Dermis blood vessel endothelial cell (primary cell): ENCODE measurements around the gene CLCN4. TPM values are rescaled to one million over a fixed set of nuclear protein-coding genes. Genes with fewer than 3 reads are reported as not detected.

Experiments
- DNase-seq: peaks from one replicate; pipeline ENCODE4 v3.0.0; 2010
- total RNA-seq: library from RNA; depleted of rRNA; stranded (reverse); fragments of >200 nt; gene quantifications from 2 replicates; pipeline ENCODE4 v1.2.3, GENCODE V29; 2014

Gene CLCN4
- total RNA-seq, 1 donor from 2014 or later, result 6.5 TPM

GRCh38 chrX:10244915-10245622 is 88.3 kb downstream of the CLCN4 start:
- DNase-seq, result no peak

DNA sequence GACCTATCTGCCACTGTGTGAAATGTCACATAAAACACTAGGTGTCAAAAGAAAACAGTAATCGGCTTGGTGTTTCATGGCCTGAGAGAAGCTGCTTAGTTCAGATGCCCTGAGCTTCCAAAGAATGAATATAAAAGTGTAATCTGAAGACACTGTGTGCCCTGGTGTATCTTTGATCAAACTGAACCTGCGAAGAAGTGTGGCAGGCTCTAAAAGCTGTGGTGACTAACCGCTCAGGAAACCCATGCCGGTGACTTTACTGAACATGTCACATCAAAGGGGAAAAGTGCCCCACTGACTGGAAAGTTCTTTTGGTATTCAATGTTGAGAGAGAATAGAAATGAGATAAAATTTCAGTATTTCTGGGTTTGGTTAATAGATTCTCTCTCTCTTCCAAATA is 89.1 kb downstream of the CLCN4 start:
- no peak for DNase-seq

DNA sequence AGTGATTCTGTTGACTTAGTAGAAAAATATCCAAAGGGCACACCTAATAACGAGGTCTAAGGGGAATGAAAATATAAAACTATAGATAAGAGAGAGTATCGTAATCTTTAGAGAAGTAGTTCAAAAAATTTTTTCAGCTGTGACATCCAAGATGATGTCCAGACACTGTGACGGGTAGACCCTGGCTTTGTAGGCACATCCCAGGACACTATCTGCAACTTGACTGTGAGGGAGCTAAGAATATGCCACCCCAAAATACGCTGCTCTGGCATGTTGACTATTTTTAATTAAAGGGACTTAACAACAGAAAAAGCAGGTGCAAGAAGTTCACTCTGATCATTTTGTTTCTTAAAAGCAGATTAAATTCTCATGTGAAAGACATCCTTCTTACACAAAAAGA is 89.5 kb downstream of the CLCN4 start:
- no peak for DNase-seq

- no peak for DNase-seq
Measured at GRCh38 chrX:10246846-10247245, 90.1 kb downstream of the CLCN4 start.

DNA sequence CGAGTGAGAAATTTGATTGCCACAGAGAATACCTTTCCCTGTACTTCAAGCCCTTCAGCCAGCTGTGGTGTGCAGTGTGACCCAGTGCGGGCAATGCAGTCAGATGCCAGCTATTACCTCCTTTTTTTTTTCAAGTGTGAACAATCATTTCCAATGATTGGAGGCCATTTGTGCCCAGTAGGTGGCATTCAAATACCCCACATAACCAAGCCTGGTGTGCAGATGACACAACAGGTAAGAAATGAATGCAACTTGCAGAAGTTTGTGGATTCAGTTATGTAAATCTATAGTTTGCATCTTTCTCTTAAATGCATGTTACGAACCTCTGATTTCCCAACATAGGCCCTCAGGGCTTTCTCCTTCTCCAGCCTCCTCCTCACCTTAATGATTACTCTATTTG is 98.0 kb downstream of the CLCN4 start:
- peak; percentile 41 for DNase-seq

DNA sequence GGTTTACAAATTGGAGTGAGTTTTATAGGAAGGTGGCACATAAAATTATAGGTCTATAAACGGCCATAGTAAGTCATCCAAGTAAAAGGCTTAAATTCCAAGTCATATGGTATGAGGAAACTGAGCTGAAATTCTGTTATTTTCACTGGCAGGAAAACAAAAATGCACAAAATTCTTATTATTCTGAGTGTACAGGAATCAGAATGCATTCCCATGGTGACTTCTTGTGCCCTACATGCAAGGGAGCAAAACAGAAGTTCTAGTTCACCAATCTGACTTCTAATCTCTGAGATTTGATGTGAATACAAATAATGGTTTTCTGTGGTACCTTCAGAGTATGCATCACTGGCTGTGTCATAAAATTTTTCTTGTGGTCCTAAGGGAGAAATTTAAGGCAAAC is 102.9 kb downstream of the CLCN4 start:
- no peak for DNase-seq

DNA sequence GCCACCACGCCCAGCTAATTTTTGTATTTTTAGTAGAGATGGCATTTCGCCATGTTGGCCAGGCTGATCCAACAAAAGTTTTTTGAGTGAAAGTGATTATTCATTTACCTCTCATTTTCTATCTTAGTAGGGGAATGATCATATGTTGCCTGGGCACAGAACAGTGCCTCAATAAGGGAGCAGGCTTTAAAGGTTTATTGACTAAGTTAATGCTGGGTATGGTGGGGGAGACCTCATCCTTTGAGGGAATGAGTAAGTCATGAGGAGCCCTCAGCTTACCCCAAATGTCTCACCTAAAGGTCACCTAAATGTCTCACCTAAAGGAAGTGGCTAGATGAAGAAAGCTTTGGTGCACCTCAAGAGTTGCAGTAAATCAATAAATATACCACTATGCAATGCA is 109.0 kb downstream of the CLCN4 start:
- no peak for DNase-seq

- no peak for DNase-seq
Measured at GRCh38 chrX:10278716-10279115, 121.9 kb downstream of the CLCN4 start.

DNA sequence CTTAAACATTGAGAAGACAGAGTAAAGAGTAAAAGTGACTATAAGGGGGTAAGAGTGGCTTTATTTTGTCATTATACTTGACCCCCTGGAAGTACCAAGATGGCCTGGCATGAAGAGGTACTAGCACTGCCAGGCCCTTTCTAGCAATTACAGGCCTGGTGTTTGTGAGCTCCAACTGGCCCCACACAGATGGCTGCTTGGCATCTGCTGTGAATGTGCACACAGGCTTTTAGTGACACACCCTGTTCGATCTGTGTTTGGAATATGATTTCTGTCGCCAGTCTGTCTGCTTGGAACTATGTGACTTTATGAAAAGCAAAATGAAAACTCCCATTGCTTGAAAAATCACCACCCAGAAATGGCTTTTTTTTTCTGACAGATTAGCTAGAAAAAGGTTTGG is 123.3 kb downstream of the CLCN4 start:
- no peak for DNase-seq

DNA sequence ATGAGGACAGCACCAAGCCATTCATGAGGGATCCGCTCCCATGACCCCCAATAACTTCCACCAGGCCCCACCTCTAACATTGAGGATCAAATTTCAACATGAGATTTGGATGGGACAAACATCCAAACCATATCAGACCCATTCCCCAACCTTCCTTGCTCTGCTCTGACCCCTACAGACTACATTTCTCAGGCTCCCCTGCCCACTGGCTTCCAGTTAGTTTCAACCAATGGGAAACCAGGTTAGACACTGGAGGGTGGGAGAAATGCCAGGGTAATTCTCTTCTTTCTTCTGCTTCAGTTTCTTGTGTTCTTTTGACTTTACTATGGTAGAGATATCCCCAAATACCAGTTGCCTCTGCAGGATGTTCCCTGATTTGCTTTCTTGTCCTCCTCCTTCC is 125.7 kb downstream of the CLCN4 start:
- no peak for DNase-seq

- DNase-seq, result no peak
Measured at GRCh38 chrX:10286195-10286594, 129.4 kb downstream of the CLCN4 start.

Other genes with a start within 250 kb of the CLCN4 start
- not detected in 2 replicates for gene CLDN34, start 189.6 kb upstream of the CLCN4 start, total RNA-seq